Islet of Langerhans (tissue), 1 donor: Measurements from ENCODE around the gene NELFE.

Source experiments
- FAIRE-seq: peaks from one replicate; lab custom pipeline; 2011; peaks lifted over from hg19 to GRCh38; lab: Jason Lieb, UNC

Gene NELFE

GRCh38 chr6:31972709-31973350, 14.1 kb upstream of the NELFE start:
- FAIRE-seq = no peak

DNA sequence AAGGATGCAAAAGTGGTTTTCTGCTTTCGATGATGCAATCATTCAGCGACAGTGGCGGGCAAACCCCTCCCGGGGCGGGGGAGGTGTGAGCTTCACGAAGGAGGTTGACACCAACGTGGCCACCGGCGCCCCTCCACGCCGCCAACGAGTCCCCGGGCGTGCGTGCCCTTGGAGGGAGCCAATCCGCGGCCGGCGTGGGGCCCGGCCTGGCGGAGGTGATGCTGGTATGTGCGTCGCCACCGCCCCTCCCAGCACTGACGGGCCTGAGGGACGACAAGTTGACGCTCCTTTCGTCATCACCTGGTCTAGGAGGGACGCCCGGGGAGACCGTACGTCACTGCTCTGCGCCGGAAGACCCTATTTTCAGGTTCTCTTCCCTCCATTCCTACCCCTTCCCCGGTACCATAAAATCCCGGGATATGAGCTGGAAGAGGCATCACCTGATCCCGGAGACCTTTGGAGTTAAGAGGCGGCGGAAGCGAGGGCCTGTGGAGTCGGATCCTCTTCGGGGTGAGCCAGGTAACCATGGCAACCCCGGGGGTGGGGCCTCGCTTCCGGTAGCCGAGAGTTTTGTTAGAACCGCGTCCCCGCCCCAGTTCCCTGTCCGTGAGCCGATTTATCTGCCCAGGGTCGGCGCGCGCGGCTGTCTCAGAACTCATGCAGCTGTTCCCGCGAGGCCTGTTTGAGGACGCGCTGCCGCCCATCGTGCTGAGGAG, 13.4 kb upstream of the NELFE start, which contains the start of gene DXO:
DXO (minus strand) TSS at position 146 of the 716 bp plus-strand sequence. CDS start 463 bp downstream, outside the sequence.
- no peak for FAIRE-seq

DNA sequence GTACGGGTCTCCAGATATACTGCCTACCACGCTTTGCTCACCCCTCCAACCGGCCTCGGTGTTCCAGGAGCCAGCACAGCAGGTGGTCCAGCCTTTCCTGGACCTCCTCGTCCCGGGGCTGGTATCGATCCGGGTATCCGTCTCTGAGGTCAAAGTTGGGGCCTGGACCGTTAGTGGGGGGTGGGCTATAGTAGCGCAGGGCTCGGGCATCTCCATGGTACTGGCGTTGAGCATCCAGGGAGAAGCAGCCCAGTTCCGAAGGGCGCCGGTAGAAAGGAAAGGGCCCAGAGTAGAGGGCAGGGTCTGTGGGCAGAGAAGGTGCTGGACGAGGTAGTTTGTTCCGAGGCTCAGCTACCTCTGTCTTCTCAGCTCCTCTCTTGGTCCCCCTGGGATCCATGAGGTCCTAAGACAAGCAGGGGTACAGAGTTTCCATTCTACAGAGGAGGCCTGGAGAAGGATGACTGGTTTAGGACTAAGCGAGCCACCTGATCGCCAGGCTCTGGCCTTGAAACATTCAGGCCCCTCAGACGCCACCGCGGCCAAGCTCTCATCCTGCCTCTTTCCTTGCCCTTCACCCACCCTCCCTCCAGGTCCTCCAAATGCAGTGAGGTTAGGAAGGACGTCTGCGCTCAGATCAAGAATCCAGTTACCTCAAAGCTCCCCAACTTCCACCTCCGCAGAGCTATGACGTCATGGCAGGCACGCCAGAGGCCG, 12.7 kb upstream of the NELFE start:
- no peak for FAIRE-seq

GRCh38 chr6:31970604-31971271, 12.0 kb upstream of the NELFE start:
- no peak for FAIRE-seq

GRCh38 chr6:31969712-31970603, 11.2 kb upstream of the NELFE start:
- no peak for FAIRE-seq

GRCh38 chr6:31968791-31969711, 10.3 kb upstream of the NELFE start:
- FAIRE-seq = no peak

DNA sequence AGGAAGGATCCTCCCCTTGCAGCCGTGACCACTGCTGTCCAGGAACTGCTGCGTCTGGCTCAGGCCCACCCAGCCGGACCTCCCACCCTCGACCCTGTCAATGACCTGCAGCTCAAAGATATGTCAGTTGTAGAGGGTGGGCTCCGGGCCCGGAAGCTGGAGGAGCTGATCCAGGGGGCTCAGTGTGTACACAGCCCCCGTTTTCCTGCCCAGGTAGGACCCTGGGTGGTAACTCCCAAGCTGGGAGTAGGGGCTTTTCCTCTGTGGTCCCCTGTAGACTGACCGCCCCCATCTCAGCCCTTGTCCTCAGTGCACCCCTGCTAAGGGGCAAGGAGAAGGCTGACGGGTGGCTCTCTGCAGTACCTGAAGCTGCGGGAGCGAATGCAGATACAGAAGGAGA, 9.6 kb upstream of the NELFE start:
- no peak for FAIRE-seq

DNA sequence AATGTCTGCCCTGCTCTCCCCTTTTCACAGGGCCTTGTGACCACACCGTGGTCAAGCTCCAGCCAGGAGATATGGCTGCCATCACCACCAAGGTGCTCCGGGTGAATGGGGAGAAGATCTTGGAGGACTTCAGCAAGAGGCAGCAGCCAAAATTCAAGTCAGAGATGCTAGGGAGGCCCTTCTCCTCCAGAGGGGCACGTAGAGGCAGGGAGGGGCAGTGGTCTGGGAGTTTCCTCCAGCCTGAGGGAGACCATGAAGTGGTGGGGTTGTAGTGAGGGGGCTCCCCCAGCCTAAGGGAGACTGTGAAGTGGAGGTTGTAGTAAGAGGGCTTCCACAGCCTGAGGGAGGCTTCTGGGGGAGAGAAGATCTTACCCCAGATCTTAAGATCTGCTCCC, 9.2 kb upstream of the NELFE start:
- FAIRE-seq = no peak

DNA sequence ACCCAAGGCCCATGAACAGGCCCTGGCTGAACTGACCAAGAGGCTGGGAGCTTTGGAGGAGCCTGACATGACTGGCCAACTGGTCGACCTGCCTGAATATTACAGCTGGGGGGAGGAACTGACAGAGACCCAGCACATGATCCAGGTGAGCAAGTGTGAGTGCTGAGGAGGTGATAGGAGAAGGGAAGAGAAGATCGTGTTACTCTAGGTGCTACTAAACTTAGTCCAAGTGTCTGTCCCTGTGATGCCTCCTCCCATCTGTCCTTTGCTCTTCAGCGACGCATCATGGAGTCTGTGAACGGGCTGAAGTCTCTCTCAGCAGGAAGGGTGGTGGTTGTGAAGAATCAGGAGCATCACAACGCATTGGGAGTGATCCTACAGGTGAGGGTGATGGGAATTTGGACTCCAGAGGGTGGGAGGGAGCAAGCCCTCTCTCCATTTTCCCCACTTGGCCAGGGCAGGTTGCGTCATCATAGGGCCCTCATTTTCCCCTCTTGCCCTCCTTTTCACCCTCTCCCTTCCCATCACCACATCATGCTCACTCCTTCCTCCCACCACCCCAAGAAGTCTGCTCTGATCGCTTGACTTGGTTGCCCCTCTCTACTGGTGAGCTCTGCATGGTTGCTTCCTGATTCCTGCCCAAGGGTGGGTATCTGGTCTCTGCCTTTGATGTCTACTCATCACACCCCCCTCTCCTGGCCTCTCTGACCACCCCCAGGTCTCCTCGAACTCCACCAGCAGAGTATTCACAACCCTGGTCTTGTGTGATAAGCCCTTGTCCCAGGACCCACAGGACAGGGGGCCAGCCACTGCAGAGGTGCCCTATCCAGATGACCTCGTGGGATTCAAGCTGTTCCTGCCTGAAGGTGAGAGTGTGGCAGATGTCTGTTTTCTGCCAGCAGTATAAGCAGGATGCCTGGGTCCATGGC, 8.5 kb upstream of the NELFE start:
- FAIRE-seq = no peak

DNA sequence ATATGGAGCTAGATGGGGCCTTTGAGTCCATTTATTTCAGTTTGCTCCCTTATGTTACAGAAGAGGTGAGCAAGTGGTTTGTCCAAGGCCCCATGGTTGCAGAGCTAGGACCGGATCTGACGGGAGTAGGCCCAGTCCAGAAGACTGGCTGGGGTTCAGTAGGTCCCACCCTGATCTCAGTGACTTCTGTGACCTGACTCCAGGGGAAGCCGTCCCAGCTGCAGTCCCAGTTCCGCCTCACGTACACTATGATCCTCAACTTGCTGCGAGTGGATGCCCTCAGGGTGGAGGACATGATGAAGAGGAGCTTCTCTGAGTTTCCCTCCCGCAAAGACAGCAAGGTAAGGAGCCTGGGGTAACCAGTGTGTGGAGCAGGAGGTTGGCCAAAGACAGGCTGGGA, 7.7 kb upstream of the NELFE start:
- FAIRE-seq = no peak

DNA sequence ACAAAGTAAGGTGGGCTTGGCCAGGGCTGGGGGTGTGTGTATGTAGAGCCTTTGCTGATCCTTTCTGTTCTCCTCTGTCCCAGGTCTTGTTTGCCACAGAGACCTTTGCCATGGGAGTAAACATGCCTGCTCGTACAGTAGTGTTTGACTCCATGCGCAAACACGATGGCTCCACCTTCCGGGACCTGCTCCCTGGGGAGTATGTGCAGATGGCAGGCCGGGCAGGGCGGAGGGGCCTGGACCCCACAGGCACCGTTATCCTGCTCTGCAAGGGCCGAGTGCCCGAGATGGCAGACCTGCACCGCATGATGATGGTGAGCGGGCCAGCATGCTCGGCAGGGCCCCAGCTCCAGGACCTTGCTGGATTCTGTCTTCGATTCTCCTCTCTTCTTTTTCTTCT, 6.9 kb upstream of the NELFE start:
- FAIRE-seq = no peak

GRCh38 chr6:31963921-31964320, 5.2 kb upstream of the NELFE start:
- no peak for FAIRE-seq

GRCh38 chr6:31961616-31962015, 2.8 kb upstream of the NELFE start:
- FAIRE-seq = no peak

- no peak for FAIRE-seq
Measured at GRCh38 chr6:31958412-31958740, 395 bp downstream of the NELFE start.

GRCh38 chr6:31956796-31957195, 2.0 kb downstream of the NELFE start:
- FAIRE-seq = no peak

DNA sequence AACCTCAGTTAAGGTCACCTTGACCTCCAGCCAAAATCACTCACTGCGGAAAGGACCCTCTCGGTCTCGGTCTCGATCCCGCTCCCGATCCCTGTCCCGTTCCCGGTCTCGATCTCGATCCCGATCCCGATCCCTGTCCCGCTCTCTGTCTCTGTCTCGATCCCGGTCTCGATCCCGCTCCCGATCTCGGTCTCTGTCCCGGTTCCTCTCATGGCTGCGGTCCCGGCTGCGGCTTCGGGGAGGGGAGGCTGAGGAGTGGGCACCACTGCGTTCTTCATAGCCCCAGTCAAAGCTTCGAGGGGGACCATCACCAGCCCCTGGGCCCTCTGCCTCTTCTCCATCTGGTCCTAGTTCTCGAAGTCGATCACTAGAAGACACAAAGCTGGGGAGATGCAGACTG, 4.3 kb downstream of the NELFE start:
- no peak for FAIRE-seq

GRCh38 chr6:31952890-31953289, 5.9 kb downstream of the NELFE start:
- FAIRE-seq = no peak

- no peak for FAIRE-seq
Measured at GRCh38 chr6:31952140-31952805, 6.5 kb downstream of the NELFE start.

DNA sequence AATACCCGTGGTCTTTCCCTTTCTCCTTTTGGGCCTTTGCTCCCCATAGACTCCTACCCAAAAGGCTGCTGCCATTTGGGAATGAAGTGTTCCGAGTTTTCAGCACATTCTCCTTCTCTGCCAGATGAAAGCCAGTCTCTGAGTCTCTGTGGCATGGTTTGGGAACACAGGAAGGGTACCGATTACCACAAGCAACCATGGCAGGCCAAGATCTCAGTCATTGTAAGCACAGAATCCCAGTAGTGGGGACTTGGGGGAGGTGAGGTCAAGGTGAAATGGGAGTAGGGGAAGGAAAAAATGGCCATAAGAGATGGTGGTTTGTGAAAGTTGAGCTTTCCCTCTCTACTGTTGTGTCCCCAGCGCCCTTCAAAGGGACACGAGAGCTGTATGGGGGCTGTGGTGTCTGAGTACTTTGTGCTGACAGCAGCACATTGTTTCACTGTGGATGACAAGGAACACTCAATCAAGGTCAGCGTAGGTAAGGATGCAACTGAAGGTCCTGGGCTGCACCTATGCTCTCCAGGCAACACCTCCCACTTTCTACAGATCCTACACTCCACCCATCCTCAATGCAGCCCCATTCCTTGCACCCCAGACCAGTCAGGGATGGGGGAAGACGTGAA, 8.7 kb downstream of the NELFE start:
- no peak for FAIRE-seq
